Measurements from ENCODE around the gene WDR49. TPM values are rescaled to one million over a fixed set of nuclear protein-coding genes. Genes with fewer than 3 reads are reported as not detected.

The WDR49 gene
- total RNA-seq, 1 donor from 2014 or later: not detected

DNA sequence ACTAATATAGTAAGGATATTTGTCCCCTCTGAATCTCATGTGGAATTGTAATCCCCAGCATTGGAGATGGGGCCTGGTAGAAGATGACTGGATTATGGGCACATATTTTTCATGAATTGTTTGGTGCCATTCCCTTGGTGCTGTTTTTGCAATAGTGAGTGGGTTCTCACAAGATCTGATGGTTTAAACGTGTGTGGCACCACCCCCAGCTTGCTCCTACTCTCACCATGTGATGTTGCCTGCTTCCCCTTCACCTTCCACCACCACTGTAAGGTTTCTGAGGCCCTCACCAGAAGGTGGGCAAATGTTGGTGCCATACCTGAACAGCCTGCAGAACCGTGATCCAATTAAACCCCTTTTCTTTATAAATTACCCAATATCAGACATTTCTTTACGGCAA lies 151.8 kb downstream of the WDR49 start:
- H3K9ac ChIP-seq: no peak overlapping the region
- Mint-ChIP-seq H3K4me1 (peaks cover 5% of the 10 kb centered on the region), H3K4me3 (no peak overlapping the region), H3K9me3 (no peaks in the 10 kb centered on the region), H3K27ac (no peak overlapping the region), H3K36me3 (no peaks in the 10 kb centered on the region), H3K27me3 (ENCODE audit: insufficient read depth, low read depth) (peaks cover 2% of the 10 kb centered on the region)
- H3K79me2 ChIP-seq (ENCODE audit: low read depth): no peaks in the 10 kb centered on the region
- no peaks in the 10 kb centered on the region for H4K20me1 ChIP-seq (ENCODE audit: low read depth)
- H2AFZ ChIP-seq (replicated peaks): no peak overlapping the region
- no peaks in the 10 kb centered on the region for H3F3A ChIP-seq (ENCODE audit: low read depth)
- H3K9me3 ChIP-seq (ENCODE audit: low read depth): no peaks in the 10 kb centered on the region
- no peak overlapping the region for H3K4me3 ChIP-seq
- H3K4me2 ChIP-seq: no peak overlapping the region
- TF ChIP-seq EZH2 (IDR thresholded peaks at IDR 0.05) (no peak), EZH2phosphoT487 (IDR thresholded peaks at IDR 0.05) (no peak)
- TF ChIP-seq, protein P1, sequence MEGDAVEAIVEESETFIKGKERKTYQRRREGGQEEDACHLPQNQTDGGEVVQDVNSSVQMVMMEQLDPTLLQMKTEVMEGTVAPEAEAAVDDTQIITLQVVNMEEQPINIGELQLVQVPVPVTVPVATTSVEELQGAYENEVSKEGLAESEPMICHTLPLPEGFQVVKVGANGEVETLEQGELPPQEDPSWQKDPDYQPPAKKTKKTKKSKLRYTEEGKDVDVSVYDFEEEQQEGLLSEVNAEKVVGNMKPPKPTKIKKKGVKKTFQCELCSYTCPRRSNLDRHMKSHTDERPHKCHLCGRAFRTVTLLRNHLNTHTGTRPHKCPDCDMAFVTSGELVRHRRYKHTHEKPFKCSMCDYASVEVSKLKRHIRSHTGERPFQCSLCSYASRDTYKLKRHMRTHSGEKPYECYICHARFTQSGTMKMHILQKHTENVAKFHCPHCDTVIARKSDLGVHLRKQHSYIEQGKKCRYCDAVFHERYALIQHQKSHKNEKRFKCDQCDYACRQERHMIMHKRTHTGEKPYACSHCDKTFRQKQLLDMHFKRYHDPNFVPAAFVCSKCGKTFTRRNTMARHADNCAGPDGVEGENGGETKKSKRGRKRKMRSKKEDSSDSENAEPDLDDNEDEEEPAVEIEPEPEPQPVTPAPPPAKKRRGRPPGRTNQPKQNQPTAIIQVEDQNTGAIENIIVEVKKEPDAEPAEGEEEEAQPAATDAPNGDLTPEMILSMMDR (IDR thresholded peaks at IDR 0.05): no peak
- no peak for DNase-seq (ENCODE audit: low spot score)
- no peaks in the 10 kb centered on the region for H3K36me3 ChIP-seq
- H3K4me1 ChIP-seq: no peaks in the 10 kb centered on the region
- no peak overlapping the region for H3K27ac ChIP-seq
- no peaks in the 10 kb centered on the region for H3K27me3 ChIP-seq

- peaks cover 2% of the 10 kb centered on the region for H3K27me3 Mint-ChIP-seq (ENCODE audit: insufficient read depth, low read depth)
Measured at GRCh38 chr3:167497903-167498302, 155.8 kb downstream of the WDR49 start.

GRCh38 chr3:167493244-167493643 lies 160.5 kb downstream of the WDR49 start:
- no peak overlapping the region for H3K9ac ChIP-seq
- no peaks in the 10 kb centered on the region for H3K27me3 ChIP-seq

More at GRCh38 chr3:167497903-167498302, 155.8 kb downstream of the WDR49 start:
- H3K4me3 ChIP-seq: no peak overlapping the region
- no peaks in the 10 kb centered on the region for H3K79me2 ChIP-seq (ENCODE audit: low read depth)
- H3K4me1 Mint-ChIP-seq: peaks cover 4% of the 10 kb centered on the region
- no peak overlapping the region for H3K27ac Mint-ChIP-seq
- no peaks in the 10 kb centered on the region for H3K36me3 Mint-ChIP-seq
- H3K9me3 Mint-ChIP-seq: no peaks in the 10 kb centered on the region
- no peak overlapping the region for H3K9ac ChIP-seq
- no peaks in the 10 kb centered on the region for H4K20me1 ChIP-seq (ENCODE audit: low read depth)
- no peaks in the 10 kb centered on the region for H3K9me3 ChIP-seq (ENCODE audit: low read depth)
- H3K27ac ChIP-seq: no peak overlapping the region
- no peaks in the 10 kb centered on the region for H3F3A ChIP-seq (ENCODE audit: low read depth)
- TF ChIP-seq, protein P1 (IDR thresholded peaks at IDR 0.05): no peak
- TF ChIP-seq EZH2 (IDR thresholded peaks at IDR 0.05): no peak
- TF ChIP-seq EZH2phosphoT487 (IDR thresholded peaks at IDR 0.05): no peak
- no peak for DNase-seq (ENCODE audit: low spot score)
- H2AFZ ChIP-seq (replicated peaks): no peak overlapping the region
- no peak overlapping the region for H3K4me3 Mint-ChIP-seq
- H3K4me1 ChIP-seq: no peaks in the 10 kb centered on the region
- no peaks in the 10 kb centered on the region for H3K36me3 ChIP-seq
- no peak overlapping the region for H3K4me2 ChIP-seq
- H3K27me3 ChIP-seq: no peaks in the 10 kb centered on the region

More at GRCh38 chr3:167493244-167493643, 160.5 kb downstream of the WDR49 start:
- Mint-ChIP-seq H3K36me3 (no peaks in the 10 kb centered on the region), H3K4me3 (no peak overlapping the region), H3K4me1 (peaks cover 6% of the 10 kb centered on the region), H3K9me3 (no peaks in the 10 kb centered on the region), H3K27me3 (ENCODE audit: insufficient read depth, low read depth) (peaks cover 2% of the 10 kb centered on the region), H3K27ac (no peak overlapping the region)
- Histone ChIP-seq H3K79me2 (ENCODE audit: low read depth) (no peaks in the 10 kb centered on the region), H3K27ac (no peak overlapping the region), H3K4me3 (no peak overlapping the region), H3F3A (ENCODE audit: low read depth) (no peaks in the 10 kb centered on the region), H4K20me1 (ENCODE audit: low read depth) (no peaks in the 10 kb centered on the region), H3K4me2 (no peak overlapping the region), H3K36me3 (no peaks in the 10 kb centered on the region), H3K9me3 (ENCODE audit: low read depth) (no peaks in the 10 kb centered on the region), H3K4me1 (no peaks in the 10 kb centered on the region), H2AFZ (replicated peaks) (no peak overlapping the region)
- DNase-seq (ENCODE audit: low spot score): peak; percentile 54
- TF ChIP-seq, protein P1 (IDR thresholded peaks at IDR 0.05): peak; percentile 66
- no peak for TF ChIP-seq EZH2 (IDR thresholded peaks at IDR 0.05)
